HL-60/S4 (cell line): ENCODE data around the gene PCDHGA8.
"Not testable (repeated sequence)": the region's sequence is repeated elsewhere in the genome, so short reads cannot be mapped to it uniquely, and the experiment has no call there.

ENCODE experiments used
- in situ Hi-C: fragments of 300-500 bp; cut with MboI; formaldehyde crosslinking; loops from 2 replicates; pipeline ENCODE4 v1.14.3; 2022; ENCODE audit warnings: low sequenced_read_pairs

The PCDHGA8 gene

DNA sequence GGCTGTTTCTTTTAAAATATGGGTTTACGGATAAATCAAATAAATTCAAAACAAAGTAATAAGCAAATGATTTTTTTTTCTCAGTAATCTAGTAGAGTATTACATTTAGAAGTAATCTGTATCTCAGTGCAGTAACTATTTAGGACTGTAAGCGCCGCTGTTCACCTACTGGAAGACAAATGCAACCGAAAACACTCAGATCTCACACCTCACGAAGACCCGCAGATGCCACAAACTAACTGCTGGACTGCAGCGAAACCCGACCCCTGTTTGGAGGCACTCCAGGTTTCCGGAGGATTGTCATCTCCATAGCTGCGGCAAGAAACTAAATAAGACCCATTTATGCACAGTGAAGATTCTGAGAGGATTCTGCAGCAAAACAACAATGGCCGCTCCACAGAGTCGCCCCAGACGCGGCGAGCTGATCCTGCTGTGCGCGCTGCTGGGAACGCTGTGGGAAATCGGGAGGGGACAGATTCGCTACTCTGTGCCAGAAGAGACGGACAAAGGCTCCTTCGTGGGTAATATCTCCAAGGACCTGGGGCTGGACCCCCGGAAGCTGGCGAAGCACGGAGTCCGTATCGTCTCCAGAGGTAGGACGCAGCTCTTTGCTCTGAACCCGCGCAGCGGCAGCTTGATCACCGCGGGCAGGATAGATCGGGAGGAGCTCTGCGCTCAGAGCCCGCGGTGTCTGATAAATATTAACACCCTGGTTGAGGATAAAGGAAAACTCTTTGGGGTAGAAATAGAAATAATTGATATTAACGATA is at the start of gene PCDHGA8:
Gene PCDHGA8 (plus strand): TSS at position 205 of the 770 bp plus-strand sequence. CDS start 181 bp downstream, at position 386.
- in situ Hi-C loops = no loop called here

DNA sequence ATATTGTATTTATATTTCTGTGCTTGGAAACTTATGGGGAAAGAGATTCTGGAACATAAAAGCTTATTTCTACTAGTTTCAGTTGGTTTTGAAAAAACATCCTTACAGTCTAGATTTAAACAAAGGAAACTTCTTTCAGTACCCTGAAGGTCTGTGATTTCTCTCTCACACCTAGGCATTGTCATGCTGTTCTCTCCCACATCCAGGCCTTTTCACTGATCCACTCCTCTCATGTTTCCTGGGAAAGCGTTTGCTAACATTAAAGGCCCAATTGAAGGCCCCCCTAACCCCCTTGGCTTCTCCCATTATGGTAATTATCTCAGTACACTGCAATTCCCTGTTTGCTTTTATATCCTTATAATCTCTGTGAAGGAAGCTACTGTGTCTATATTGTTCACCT is 49.7 kb upstream of the PCDHGA8 start:
- in situ Hi-C loops = no loop called here

DNA sequence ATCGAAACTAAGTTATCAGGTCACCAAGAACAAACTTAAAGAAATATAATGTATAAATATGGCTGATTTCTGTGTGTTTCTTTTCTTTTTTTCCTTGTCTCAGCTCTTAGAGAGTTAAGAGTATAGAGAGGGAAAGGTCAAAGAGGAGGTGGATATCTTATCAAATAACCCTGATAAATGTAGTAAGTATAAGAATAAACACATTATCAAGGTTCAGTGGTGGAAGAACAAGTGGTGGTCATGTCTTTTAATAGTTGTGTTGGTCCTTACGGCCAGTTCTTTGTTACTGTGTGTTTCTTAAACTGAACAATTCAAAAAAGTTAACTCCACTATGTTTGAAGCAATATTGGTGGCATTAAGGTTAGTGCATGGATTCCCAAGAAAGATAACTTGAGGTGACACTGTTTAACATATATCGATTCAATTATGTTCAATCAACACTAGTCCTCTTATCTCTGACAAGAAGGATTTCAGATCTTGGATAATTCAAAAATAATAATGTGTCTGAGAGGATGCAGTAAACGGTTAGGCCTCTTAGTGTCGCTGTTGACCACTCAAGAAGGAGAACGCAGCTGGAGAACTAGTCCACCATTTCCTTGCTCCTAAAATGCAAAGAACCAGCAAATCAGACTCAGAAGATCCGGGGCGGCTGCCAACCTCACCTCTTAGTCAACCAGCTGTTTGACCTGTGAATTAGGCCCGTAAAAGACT is 49.0 kb upstream of the PCDHGA8 start, which contains the start of gene PCDHGA3:
Gene PCDHGA3 (plus strand): TSS at position 588 of the 711 bp plus-strand sequence. CDS start 205 bp downstream, outside the sequence.
- in situ Hi-C loops = no loop called here

DNA sequence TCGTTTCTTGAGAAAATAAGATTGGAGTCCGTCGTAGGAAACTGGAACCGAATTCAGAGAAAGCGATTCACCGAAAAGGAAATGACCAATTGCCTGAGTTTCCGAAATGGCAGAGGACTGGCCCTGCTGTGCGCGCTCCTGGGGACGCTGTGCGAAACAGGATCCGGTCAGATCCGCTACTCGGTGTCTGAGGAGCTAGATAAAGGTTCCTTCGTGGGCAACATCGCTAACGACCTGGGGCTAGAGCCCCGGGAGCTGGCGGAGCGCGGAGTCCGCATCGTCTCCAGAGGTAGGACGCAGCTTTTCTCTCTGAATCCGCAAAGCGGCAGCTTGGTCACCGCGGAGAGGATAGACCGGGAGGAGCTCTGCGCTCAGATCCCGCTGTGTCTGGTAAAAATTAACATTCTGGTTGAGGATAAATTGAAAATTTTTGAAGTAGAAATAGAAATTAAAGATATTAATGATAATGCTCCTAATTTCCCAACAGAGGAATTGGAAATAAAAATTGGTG is 48.4 kb upstream of the PCDHGA8 start:
- in situ Hi-C loops = no loop called here

DNA sequence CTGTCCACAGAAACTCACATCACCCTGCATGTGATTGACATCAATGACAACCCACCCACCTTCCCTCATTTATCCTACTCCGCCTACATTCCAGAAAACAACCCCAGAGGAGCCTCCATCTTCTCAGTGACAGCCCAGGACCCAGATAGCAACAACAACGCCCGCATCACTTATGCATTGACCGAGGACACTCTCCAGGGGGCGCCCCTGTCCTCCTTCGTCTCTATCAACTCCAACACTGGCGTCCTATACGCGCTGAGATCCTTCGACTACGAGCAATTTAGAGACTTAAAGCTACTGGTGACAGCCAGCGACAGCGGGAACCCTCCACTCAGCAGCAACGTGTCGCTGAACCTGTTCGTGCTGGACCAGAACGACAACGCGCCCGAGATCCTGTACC is 47.1 kb upstream of the PCDHGA8 start:
- in situ Hi-C loops = no loop called here

DNA sequence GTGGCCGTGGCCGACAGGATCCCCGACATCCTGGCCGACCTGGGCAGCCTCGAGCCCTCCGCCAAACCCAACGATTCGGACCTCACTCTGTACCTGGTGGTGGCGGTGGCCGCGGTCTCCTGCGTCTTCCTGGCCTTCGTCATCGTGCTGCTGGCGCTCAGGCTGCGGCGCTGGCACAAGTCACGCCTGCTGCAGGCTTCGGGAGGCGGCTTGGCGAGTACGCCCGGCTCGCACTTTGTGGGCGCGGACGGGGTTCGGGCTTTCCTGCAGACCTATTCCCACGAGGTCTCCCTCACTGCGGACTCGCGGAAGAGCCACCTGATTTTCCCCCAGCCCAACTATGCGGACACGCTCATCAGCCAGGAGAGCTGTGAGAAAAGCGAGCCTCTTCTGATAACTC is 46.4 kb upstream of the PCDHGA8 start:
- in situ Hi-C loops = not testable (repeated sequence)

DNA sequence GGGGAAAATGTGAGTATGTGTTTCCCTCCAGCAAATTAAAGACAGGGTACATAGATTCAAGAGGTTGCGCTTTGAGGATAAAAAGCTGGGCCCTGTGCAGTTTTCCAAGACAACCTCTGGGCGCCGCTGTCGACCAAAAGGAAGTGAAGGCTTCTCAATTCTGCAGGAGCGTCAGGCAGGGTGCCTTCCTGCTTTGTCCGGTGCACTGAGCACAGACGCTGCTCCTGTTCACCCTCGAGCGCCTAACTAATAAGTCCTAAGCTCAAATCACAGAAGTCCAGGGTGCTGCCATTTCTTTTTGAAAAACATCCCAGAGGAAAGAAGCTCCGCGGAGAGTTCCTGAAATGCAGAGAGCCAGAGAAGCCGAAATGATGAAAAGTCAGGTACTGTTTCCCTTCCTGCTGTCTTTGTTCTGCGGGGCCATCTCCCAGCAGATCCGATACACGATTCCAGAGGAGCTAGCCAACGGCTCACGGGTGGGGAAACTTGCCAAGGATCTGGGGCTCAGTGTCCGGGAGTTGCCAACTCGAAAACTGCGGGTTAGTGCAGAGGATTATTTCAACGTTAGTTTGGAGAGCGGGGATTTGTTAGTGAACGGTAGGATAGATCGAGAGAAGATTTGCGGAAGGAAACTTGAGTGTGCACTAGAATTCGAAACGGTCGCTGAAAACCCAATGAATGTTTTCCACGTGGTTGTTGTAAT is 42.4 kb upstream of the PCDHGA8 start, which contains the start of gene PCDHGB1:
Gene PCDHGB1 (plus strand): TSS at position 183 of the 703 bp plus-strand sequence. CDS start 162 bp downstream, at position 345.
- in situ Hi-C loops = no loop called here

DNA sequence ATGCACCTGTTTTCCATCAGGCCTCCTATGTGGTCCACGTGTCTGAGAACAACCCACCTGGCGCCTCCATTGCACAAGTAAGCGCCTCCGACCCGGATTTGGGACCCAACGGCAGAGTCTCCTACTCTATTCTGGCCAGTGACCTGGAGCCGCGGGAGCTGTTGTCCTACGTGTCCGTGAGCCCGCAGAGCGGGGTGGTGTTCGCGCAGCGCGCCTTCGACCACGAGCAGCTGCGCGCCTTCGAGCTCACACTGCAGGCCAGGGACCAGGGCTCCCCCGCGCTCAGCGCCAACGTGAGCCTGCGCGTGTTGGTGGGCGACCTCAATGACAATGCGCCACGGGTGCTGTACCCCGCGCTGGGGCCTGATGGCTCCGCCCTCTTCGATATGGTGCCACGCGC is 40.8 kb upstream of the PCDHGA8 start:
- in situ Hi-C loops = no loop called here

DNA sequence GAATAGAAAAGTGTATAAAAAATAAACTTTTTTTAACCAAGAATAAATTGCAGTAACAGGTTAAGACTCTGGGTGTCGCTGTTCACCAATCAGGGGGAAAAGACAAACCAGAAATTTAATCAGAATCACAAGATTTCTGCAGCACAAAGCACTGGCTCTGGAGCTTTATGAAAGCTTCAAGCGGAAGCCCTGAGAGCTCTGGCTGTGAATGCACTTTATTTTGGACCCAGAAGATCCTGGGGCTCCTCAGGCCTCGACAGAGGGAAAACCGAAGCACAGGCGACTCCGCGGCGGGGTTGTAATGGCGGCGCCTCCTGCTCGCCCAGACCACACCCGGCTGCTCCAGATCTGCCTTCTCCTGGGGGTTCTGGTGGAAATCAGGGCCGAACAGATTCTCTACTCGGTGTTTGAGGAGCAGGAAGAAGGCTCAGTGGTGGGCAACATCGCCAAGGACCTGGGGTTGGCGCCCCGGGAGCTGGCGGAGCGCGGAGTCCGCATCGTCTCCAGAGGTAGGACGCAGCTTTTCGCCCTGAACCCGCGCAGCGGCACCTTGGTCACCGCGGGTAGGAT is 37.4 kb upstream of the PCDHGA8 start, which contains the start of gene PCDHGA4:
Gene PCDHGA4 (plus strand): TSS at position 122 of the 570 bp plus-strand sequence. CDS start 87 bp downstream, at position 209.
- in situ Hi-C loops = no loop called here

DNA sequence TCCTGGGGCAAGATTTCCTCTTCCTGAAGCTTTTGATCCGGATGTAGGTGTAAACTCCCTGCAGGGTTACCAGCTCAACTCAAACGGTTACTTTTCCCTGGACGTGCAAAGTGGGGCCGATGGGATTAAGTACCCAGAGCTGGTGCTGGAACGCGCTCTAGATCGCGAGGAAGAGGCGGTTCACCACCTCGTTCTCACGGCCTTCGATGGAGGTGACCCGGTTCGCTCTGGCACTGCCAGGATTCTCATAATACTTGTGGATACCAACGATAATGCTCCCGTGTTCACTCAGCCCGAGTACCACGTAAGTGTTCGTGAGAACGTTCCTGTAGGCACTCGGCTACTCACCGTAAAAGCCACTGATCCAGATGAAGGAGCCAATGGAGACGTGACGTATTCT is 36.8 kb upstream of the PCDHGA8 start:
- in situ Hi-C loops = no loop called here

DNA sequence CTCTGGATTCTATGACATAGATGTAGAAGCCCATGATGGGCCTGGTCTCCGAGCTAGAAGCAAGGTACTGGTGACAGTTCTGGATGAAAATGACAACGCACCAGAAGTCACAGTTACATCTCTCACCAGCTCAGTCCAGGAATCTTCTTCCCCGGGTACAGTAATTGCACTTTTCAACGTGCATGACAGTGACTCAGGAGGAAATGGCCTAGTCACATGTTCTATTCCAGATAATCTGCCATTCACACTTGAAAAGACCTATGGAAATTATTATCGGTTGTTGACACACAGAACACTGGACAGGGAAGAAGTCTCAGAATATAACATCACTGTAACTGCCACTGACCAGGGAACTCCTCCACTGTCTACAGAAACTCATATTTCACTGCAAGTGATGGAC is 36.3 kb upstream of the PCDHGA8 start:
- in situ Hi-C loops = no loop called here

DNA sequence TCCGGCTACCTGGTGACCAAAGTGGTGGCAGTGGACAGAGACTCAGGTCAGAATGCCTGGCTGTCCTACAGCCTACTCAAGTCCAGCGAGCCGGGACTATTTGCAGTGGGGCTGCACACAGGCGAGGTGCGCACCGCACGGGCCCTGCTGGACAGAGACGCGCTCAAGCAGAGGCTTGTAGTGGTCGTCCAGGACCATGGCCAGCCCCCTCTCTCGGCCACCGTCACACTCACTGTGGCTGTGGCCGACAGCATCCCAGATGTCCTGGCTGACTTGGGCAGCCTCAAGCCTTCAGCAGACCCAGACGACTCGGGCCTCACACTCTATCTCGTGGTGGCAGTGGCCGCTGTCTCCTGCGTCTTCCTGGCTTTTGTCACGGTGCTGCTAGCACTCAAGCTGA is 35.5 kb upstream of the PCDHGA8 start:
- in situ Hi-C loops = no loop called here

DNA sequence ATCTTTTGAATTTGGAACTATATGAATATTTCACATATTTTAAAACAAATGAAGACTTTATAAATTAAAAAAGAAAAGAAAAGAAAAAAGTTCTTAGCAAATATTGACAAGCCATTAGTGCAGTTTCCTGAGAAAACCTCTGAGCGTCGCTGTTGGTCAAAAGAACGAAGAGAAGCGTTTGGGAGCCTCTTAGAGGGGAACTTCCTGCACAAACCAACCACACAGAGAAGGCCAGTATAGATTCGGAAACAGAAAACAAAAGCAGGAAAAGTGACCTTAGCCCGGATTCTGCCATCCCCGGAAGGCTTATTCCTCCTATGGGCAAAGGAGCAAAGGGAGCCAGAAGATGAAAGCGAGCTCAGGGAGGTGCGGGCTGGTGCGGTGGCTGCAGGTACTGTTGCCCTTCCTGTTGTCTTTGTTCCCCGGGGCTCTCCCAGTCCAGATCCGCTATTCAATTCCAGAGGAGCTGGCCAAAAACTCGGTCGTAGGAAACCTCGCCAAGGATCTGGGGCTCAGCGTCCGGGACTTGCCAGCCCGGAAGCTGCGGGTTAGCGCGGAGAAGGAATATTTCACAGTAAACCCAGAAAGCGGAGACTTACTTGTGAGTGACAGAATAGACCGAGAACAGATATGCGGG is 32.5 kb upstream of the PCDHGA8 start, which contains the start of gene PCDHGB2:
Gene PCDHGB2 (plus strand): TSS at position 205 of the 637 bp plus-strand sequence. CDS start 142 bp downstream, at position 347.
- in situ Hi-C loops = no loop called here

DNA sequence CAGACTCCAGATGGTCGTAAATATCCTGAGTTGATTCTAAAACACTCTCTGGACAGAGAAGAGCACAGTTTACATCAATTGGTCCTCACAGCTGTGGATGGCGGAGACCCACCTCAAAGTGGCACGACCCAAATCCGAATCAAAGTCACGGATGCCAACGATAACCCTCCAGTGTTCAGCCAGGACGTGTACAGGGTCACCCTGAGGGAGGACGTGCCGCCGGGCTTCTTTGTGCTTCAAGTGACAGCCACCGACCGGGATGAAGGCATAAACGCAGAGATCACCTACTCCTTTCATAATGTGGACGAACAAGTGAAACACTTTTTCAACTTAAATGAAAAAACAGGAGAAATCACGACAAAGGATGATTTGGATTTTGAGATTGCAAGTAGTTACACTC is 31.7 kb upstream of the PCDHGA8 start:
- in situ Hi-C loops = no loop called here

DNA sequence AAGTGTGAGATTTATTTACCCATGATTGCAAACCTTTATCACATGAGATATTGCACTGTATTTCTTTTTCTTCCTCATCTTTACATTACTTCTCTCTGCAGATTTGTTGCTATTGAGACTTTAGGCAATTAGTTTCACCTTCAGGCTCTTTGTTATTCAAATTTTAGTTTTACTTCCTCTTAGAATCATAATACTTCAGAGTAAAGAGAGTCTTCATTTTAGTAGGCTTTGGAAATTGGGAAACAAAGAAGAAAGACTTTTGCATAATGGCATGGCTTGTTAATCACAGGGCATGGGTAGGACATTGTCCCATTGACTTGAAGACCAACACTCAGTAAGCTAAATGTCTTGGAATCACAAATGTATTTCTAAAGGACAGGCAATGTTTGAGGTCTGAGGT is 29.7 kb upstream of the PCDHGA8 start:
- in situ Hi-C loops = no loop called here

DNA sequence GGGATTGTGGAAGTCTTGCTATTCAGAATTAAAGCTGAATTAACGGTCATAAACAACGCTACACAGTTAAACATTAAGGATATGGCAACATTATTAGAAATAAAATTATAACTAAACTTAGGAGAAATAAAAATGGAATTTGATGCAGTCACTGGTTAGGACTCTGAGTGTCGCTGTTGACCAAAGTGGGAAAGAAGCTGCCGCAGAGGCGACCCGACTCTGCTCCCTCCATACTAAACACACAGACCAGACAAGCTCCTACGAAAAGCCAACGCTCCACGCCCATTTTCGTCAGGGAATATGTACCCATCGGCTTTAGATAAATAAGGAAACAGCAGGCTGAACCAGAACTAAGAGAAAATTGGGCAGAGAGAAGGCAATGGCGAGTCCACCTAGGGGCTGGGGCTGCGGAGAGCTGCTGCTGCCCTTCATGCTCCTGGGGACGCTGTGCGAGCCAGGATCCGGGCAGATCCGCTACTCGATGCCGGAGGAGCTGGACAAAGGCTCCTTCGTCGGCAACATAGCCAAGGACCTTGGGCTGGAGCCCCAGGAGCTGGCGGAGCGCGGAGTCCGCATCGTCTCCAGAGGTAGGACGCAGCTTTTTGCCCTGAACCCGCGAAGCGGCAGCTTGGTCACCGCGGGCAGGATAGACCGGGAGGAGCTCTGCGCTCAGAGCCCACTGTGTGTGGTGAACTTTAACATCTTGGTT is 28.3 kb upstream of the PCDHGA8 start, which contains the start of gene PCDHGA5:
Gene PCDHGA5 (plus strand): TSS at position 211 of the 709 bp plus-strand sequence. CDS start 169 bp downstream, at position 380.
- in situ Hi-C loops = no loop called here

DNA sequence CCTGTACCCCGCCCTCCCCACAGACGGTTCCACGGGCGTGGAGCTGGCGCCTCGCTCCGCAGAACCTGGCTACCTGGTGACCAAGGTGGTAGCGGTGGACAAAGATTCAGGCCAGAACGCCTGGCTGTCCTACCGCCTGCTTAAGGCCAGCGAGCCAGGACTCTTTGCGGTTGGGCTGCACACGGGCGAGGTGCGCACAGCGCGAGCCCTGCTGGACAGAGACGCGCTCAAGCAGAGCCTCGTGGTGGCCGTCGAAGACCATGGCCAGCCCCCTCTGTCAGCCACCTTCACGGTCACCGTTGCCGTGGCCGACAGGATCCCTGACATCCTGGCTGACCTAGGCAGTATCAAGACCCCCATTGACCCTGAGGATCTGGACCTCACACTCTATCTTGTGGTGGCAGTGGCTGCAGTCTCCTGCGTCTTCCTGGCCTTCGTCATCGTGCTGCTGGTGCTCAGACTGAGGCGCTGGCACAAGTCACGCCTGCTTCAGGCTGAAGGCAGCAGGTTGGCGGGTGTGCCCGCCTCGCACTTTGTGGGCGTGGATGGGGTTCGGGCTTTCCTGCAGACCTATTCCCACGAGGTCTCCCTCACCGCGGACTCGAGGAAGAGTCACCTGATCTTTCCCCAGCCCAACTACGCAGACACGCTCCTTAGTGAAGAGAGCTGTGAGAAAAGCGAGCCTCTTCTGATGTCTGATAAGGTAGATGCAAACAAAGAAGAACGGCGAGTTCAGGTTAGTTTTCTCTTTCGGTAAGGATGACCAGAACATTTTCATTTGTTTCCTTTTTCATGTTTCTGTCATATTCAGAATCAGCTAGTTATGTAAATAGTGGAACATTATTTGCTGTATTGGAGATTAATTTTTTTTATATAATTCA is 26.2 kb upstream of the PCDHGA8 start:
- in situ Hi-C loops = no loop called here
